HG03558 (cell line): Measurements from ENCODE around the gene HSD11B1.

Source experiments
- ATAC-seq: cut with Tn5 transposase; IDR thresholded peaks from one replicate; pipeline ENCODE4 v1.9.1; 2021; ENCODE audit warnings: moderate number of reproducible peaks; ENCODE audit not compliant: unreplicated experiment; ENCODE audit errors: extremely low read depth

The HSD11B1 gene

GRCh38 chr1:209775678-209776077 lies 71.0 kb downstream of the HSD11B1 start:
- ATAC-seq = no peak

GRCh38 chr1:209777587-209777986 lies 72.9 kb downstream of the HSD11B1 start:
- ATAC-seq = no peak

- ATAC-seq = no peak
Observed at GRCh38 chr1:209778102-209778501, 73.5 kb downstream of the HSD11B1 start.

- no peak for ATAC-seq
Observed at GRCh38 chr1:209780268-209780667, 75.6 kb downstream of the HSD11B1 start.

GRCh38 chr1:209783386-209783785 lies 78.7 kb downstream of the HSD11B1 start:
- no peak for ATAC-seq
